BE2C (cell line): ENCODE results near the gene GPRIN3.

Experiments
- DNase-seq: peaks from one replicate; pipeline ENCODE4 v3.0.0-alpha.2; 2020
- H3K27me3 ChIP-seq: fragments of 250-450 bp; sonication (Bioruptor Pico); 2 replicates; pipeline ENCODE4 v1.5.1; 2020; ENCODE audit warnings: mild to moderate bottlenecking
- H3K36me3 ChIP-seq: fragments of 250-450 bp; sonication (Bioruptor Pico); 2 replicates; pipeline ENCODE4 v1.5.1; 2020; ENCODE audit warnings: mild to moderate bottlenecking
- H3K4me1 ChIP-seq: fragments of 250-450 bp; sonication (Bioruptor Pico); 2 replicates; pipeline ENCODE4 v1.5.1; 2020
- H3K4me3 ChIP-seq: 2 replicates; pipeline ENCODE4 v1.5.1; 2011; ENCODE audit warnings: low read depth, low read length
- H3K9me3 ChIP-seq: fragments of 250-450 bp; sonication (Bioruptor Pico); 2 replicates; pipeline ENCODE4 v1.5.1; 2020
- CTCF ChIP-seq: IDR thresholded peaks from 2 replicates; pipeline ENCODE4 v1.5.1; 2012; ENCODE audit warnings: mild to moderate bottlenecking, low read depth, low read length

The GPRIN3 gene

GRCh38 chr4:89294573-89295269 lies 12.9 kb downstream of the GPRIN3 start:
- Histone ChIP-seq H3K27me3 (peaks cover 23% of the 10 kb centered on the region), H3K9me3 (no peaks in the 10 kb centered on the region), H3K4me1 (no peaks in the 10 kb centered on the region), H3K36me3 (no peaks in the 10 kb centered on the region), H3K4me3 (no peak overlapping the region)
- TF ChIP-seq CTCF: no peak
- no peak for DNase-seq

- Histone ChIP-seq H3K4me1 (no peaks in the 10 kb centered on the region), H3K27me3 (peaks cover 23% of the 10 kb centered on the region), H3K4me3 (no peak overlapping the region), H3K36me3 (no peaks in the 10 kb centered on the region), H3K9me3 (no peaks in the 10 kb centered on the region)
- no peak for TF ChIP-seq CTCF
- DNase-seq: no peak
Observed at GRCh38 chr4:89293299-89293698, 14.3 kb downstream of the GPRIN3 start.

- no peaks in the 10 kb centered on the region for H3K4me1 ChIP-seq
- no peaks in the 10 kb centered on the region for H3K9me3 ChIP-seq
- H3K36me3 ChIP-seq: no peaks in the 10 kb centered on the region
- H3K4me3 ChIP-seq: no peak overlapping the region
- H3K27me3 ChIP-seq: peaks cover 14% of the 10 kb centered on the region; the same call in 1 of the 2 replicates
- no peak for TF ChIP-seq CTCF
- no peak for DNase-seq
Observed at GRCh38 chr4:89290727-89291516, 16.7 kb downstream of the GPRIN3 start.

- DNase-seq: no peak
- Histone ChIP-seq H3K27me3 (peaks cover 7% of the 10 kb centered on the region; the same call in 1 of the 2 replicates), H3K4me3 (no peak overlapping the region), H3K9me3 (no peaks in the 10 kb centered on the region), H3K4me1 (no peaks in the 10 kb centered on the region), H3K36me3 (no peaks in the 10 kb centered on the region)
- TF ChIP-seq CTCF: no peak
Observed at GRCh38 chr4:89289312-89289711, 18.3 kb downstream of the GPRIN3 start.

- no peak for DNase-seq
- Histone ChIP-seq H3K4me3 (no peak overlapping the region), H3K9me3 (no peaks in the 10 kb centered on the region), H3K27me3 (peaks cover under 1% of the 10 kb centered on the region; the same call in 1 of the 2 replicates), H3K4me1 (no peaks in the 10 kb centered on the region), H3K36me3 (no peaks in the 10 kb centered on the region)
- no peak for TF ChIP-seq CTCF
Observed at GRCh38 chr4:89288430-89288829, 19.2 kb downstream of the GPRIN3 start.

GRCh38 chr4:89287945-89288344 lies 19.7 kb downstream of the GPRIN3 start:
- H3K27me3 ChIP-seq: no peaks in the 10 kb centered on the region
- DNase-seq: no peak
- no peak overlapping the region for H3K4me3 ChIP-seq
- TF ChIP-seq CTCF: no peak
- no peaks in the 10 kb centered on the region for H3K4me1 ChIP-seq
- H3K36me3 ChIP-seq: no peaks in the 10 kb centered on the region
- no peaks in the 10 kb centered on the region for H3K9me3 ChIP-seq
